Non-pigmented ciliary epithelial cell (primary cell): Measurements from ENCODE around the gene CBFA2T3.
"Not testable (repeated sequence)": the region's sequence is repeated elsewhere in the genome, so short reads cannot be mapped to it uniquely, and the experiment has no call there.

Source experiments
- DNase-seq: peaks from one replicate; pipeline ENCODE4 v3.0.0-alpha.2; 2010; ENCODE audit warnings: low read depth

The CBFA2T3 gene

GRCh38 chr16:88906535-88907105 is 70.4 kb downstream of the CBFA2T3 start:
- no peak for DNase-seq

- DNase-seq = no peak
Observed at GRCh38 chr16:88906020-88906419, 71.0 kb downstream of the CBFA2T3 start.

GRCh38 chr16:88905563-88905962 is 71.4 kb downstream of the CBFA2T3 start:
- DNase-seq = no peak

GRCh38 chr16:88904676-88905365 is 72.2 kb downstream of the CBFA2T3 start:
- DNase-seq = no peak

- no peak for DNase-seq
Observed at GRCh38 chr16:88903267-88903666, 73.7 kb downstream of the CBFA2T3 start.

GRCh38 chr16:88902744-88903143 is 74.3 kb downstream of the CBFA2T3 start:
- DNase-seq = no peak

- DNase-seq = no peak
Observed at GRCh38 chr16:88901718-88902337, 75.2 kb downstream of the CBFA2T3 start.

- no peak for DNase-seq
Observed at GRCh38 chr16:88900662-88901052, 76.3 kb downstream of the CBFA2T3 start.

- no peak for DNase-seq
Observed at GRCh38 chr16:88899901-88900661, 76.9 kb downstream of the CBFA2T3 start.

- DNase-seq = no peak
Observed at GRCh38 chr16:88897696-88898425, 79.1 kb downstream of the CBFA2T3 start.

GRCh38 chr16:88896238-88897070 is 80.6 kb downstream of the CBFA2T3 start:
- no peak for DNase-seq

GRCh38 chr16:88895335-88895734 is 81.7 kb downstream of the CBFA2T3 start:
- DNase-seq = no peak

GRCh38 chr16:88894681-88895300 is 82.2 kb downstream of the CBFA2T3 start:
- DNase-seq = no peak

GRCh38 chr16:88894266-88894665 is 82.7 kb downstream of the CBFA2T3 start:
- not testable (repeated sequence) for DNase-seq

GRCh38 chr16:88893127-88893968 is 83.7 kb downstream of the CBFA2T3 start:
- DNase-seq = no peak

GRCh38 chr16:88892065-88892464 is 84.9 kb downstream of the CBFA2T3 start:
- DNase-seq = no peak

- DNase-seq = no peak
Observed at GRCh38 chr16:88891083-88891482, 85.9 kb downstream of the CBFA2T3 start.

- not testable (repeated sequence) for DNase-seq
Observed at GRCh38 chr16:88889702-88890352, 87.2 kb downstream of the CBFA2T3 start.
